ENCODE measurements around the gene INPP5B.

DNA sequence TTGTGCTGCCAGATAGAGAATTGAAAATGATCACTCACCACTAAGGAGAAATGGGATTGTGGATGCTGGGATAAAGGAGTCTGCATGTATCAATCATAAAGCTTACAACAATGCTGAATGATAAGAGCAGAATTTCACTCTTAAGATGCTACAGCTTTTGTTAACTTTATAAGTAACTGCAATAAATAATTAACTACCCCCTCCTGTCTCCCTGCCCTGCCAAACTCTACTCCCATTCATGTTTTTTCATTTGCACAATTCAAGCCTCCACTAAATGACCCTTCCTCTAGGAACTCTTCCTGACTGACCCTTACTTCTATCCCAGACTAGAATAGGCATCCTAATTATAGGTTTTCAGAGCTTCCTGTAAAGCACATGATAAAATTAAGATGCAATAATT lies 102.3 kb downstream of the INPP5B start:
- TF ChIP-seq CTCF (IDR thresholded peaks at IDR 0.05) (no peak), POLR2A (IDR thresholded peaks at IDR 0.05) (no peak)
